Measurements from ENCODE around the gene TJP2. TPM values are rescaled to one million over a fixed set of nuclear protein-coding genes. Genes with fewer than 3 reads are reported as not detected.
A peak's percentile ranks its signal among the peaks of the same experiment; 100 is the strongest.

The TJP2 gene
- total RNA-seq, 1 donor from 2014 or later: 39.6 TPM

- no peaks in the 10 kb centered on the region for H3K36me3 Mint-ChIP-seq (ENCODE audit: low read depth, unreplicated experiment)
- peaks cover 46% of the 10 kb centered on the region for H4K20me1 ChIP-seq (ENCODE audit: insufficient read depth, low read length)
- no peak overlapping the region for H3K4me3 ChIP-seq (ENCODE audit: insufficient read depth, low read depth, low read length)
- no peaks in the 10 kb centered on the region for H3K36me3 ChIP-seq (ENCODE audit: insufficient read depth, low read length)
- H3K9ac ChIP-seq (ENCODE audit: low read length): no peak overlapping the region
- no peaks in the 10 kb centered on the region for H3K27me3 ChIP-seq (ENCODE audit: insufficient read depth, low read length)
- no peak overlapping the region for H2AFZ ChIP-seq (ENCODE audit: low read depth, low read length)
- H3K27me3 Mint-ChIP-seq (ENCODE audit: low read depth, unreplicated experiment): no peaks in the 10 kb centered on the region
- no peak overlapping the region for H3K27ac ChIP-seq (ENCODE audit: low read depth, low read length)
- peaks cover 49% of the 10 kb centered on the region for H3K79me2 ChIP-seq (ENCODE audit: insufficient read depth, low read length)
- no peak overlapping the region for H3K27ac Mint-ChIP-seq (ENCODE audit: unreplicated experiment)
- TF ChIP-seq EZH2 (IDR thresholded peaks at IDR 0.05; ENCODE audit: insufficient read depth, low read length): no peak
- TF ChIP-seq CTCF (IDR thresholded peaks at IDR 0.05; ENCODE audit: insufficient read depth, low read depth, low read length): no peak
- peaks cover 10% of the 10 kb centered on the region for H3K4me1 ChIP-seq (ENCODE audit: insufficient read depth, low read length)
- no peaks in the 10 kb centered on the region for H3K9me3 ChIP-seq (ENCODE audit: insufficient read depth, low read depth, low read length)
- peak; percentile 71 for FAIRE-seq
- peaks cover 17% of the 10 kb centered on the region for H3K4me1 Mint-ChIP-seq (ENCODE audit: low read depth, unreplicated experiment)
- no peak overlapping the region for H3K4me3 Mint-ChIP-seq (ENCODE audit: unreplicated experiment)
- peak; percentile 74 for DNase-seq (ENCODE audit: low read depth)
- no peaks in the 10 kb centered on the region for H3K9me3 Mint-ChIP-seq (ENCODE audit: unreplicated experiment)
- peak overlapping the region; percentile 52 for H3K4me2 ChIP-seq (ENCODE audit: low read length)
Measured at GRCh38 chr9:69204849-69205248, 30.8 kb downstream of the TJP2 start.

- H3K27me3 ChIP-seq (ENCODE audit: insufficient read depth, low read length): no peaks in the 10 kb centered on the region
- H3K27ac ChIP-seq (ENCODE audit: low read depth, low read length): no peak overlapping the region
- no peak overlapping the region for H3K4me2 ChIP-seq (ENCODE audit: low read length)
- peaks cover 37% of the 10 kb centered on the region for H4K20me1 ChIP-seq (ENCODE audit: insufficient read depth, low read length)
- H3K4me1 Mint-ChIP-seq (ENCODE audit: low read depth, unreplicated experiment): peaks cover 8% of the 10 kb centered on the region
- no peak overlapping the region for H3K9ac ChIP-seq (ENCODE audit: low read length)
- H3K9me3 ChIP-seq (ENCODE audit: insufficient read depth, low read depth, low read length): no peaks in the 10 kb centered on the region
- DNase-seq (ENCODE audit: low read depth) (no peak), FAIRE-seq (no peak)
- no peaks in the 10 kb centered on the region for H3K27me3 Mint-ChIP-seq (ENCODE audit: low read depth, unreplicated experiment)
- TF ChIP-seq CTCF (IDR thresholded peaks at IDR 0.05; ENCODE audit: insufficient read depth, low read depth, low read length) (no peak), EZH2 (IDR thresholded peaks at IDR 0.05; ENCODE audit: insufficient read depth, low read length) (no peak)
- no peak overlapping the region for H3K4me3 ChIP-seq (ENCODE audit: insufficient read depth, low read depth, low read length)
- H3K4me1 ChIP-seq (ENCODE audit: insufficient read depth, low read length): peaks cover 4% of the 10 kb centered on the region
- H2AFZ ChIP-seq (ENCODE audit: low read depth, low read length): no peak overlapping the region
- H3K27ac Mint-ChIP-seq (ENCODE audit: unreplicated experiment): no peak overlapping the region
- no peaks in the 10 kb centered on the region for H3K36me3 ChIP-seq (ENCODE audit: insufficient read depth, low read length)
- no peaks in the 10 kb centered on the region for H3K9me3 Mint-ChIP-seq (ENCODE audit: unreplicated experiment)
- H3K36me3 Mint-ChIP-seq (ENCODE audit: low read depth, unreplicated experiment): no peaks in the 10 kb centered on the region
- H3K79me2 ChIP-seq (ENCODE audit: insufficient read depth, low read length): peaks cover 40% of the 10 kb centered on the region
- H3K4me3 Mint-ChIP-seq (ENCODE audit: unreplicated experiment): no peak overlapping the region
Measured at GRCh38 chr9:69206047-69206446, 32.0 kb downstream of the TJP2 start.

- no peak for TF ChIP-seq CTCF (IDR thresholded peaks at IDR 0.05; ENCODE audit: insufficient read depth, low read depth, low read length)
- TF ChIP-seq EZH2 (IDR thresholded peaks at IDR 0.05; ENCODE audit: insufficient read depth, low read length): no peak
- H3K27me3 ChIP-seq (ENCODE audit: insufficient read depth, low read length): no peaks in the 10 kb centered on the region
- no peak for DNase-seq (ENCODE audit: low read depth)
- H3K9ac ChIP-seq (ENCODE audit: low read length): no peak overlapping the region
- Mint-ChIP-seq H3K36me3 (ENCODE audit: low read depth, unreplicated experiment) (no peaks in the 10 kb centered on the region), H3K27me3 (ENCODE audit: low read depth, unreplicated experiment) (no peaks in the 10 kb centered on the region), H3K27ac (ENCODE audit: unreplicated experiment) (no peak overlapping the region), H3K9me3 (ENCODE audit: unreplicated experiment) (no peaks in the 10 kb centered on the region), H3K4me1 (ENCODE audit: low read depth, unreplicated experiment) (peaks cover 8% of the 10 kb centered on the region), H3K4me3 (ENCODE audit: unreplicated experiment) (no peak overlapping the region)
- no peak overlapping the region for H2AFZ ChIP-seq (ENCODE audit: low read depth, low read length)
- H3K4me2 ChIP-seq (ENCODE audit: low read length): no peak overlapping the region
- no peak overlapping the region for H3K27ac ChIP-seq (ENCODE audit: low read depth, low read length)
- H4K20me1 ChIP-seq (ENCODE audit: insufficient read depth, low read length): peaks cover 27% of the 10 kb centered on the region
- H3K4me1 ChIP-seq (ENCODE audit: insufficient read depth, low read length): peaks cover 4% of the 10 kb centered on the region
- no peak for FAIRE-seq
- peaks cover 29% of the 10 kb centered on the region for H3K79me2 ChIP-seq (ENCODE audit: insufficient read depth, low read length)
- no peak overlapping the region for H3K4me3 ChIP-seq (ENCODE audit: insufficient read depth, low read depth, low read length)
- H3K36me3 ChIP-seq (ENCODE audit: insufficient read depth, low read length): no peaks in the 10 kb centered on the region
- H3K9me3 ChIP-seq (ENCODE audit: insufficient read depth, low read depth, low read length): no peaks in the 10 kb centered on the region
Measured at GRCh38 chr9:69207503-69207902, 33.4 kb downstream of the TJP2 start.
